Smooth muscle cell (in vitro differentiated cells): ENCODE results near the gene PNPLA1. TPM values are rescaled to one million over a fixed set of nuclear protein-coding genes. Genes with fewer than 3 reads are reported as not detected.

Experiments
- DNase-seq: peaks from one replicate; lab custom pipeline; 2025; ENCODE audit not compliant: unreplicated experiment; lab: John Stamatoyannopoulos, UW
- H2AFZ ChIP-seq: fragments of 200-600 bp; sonication (generic); 2 replicates; pipeline ENCODE4 v1.6.0; 2016; ENCODE audit warnings: antibody characterized with exemption, low read depth, mild to moderate bottlenecking
- H3F3A ChIP-seq: fragments of 200-600 bp; sonication (generic); 2 replicates; pipeline ENCODE4 v1.6.0; 2017; ENCODE audit warnings: antibody characterized with exemption, low read depth
- H3K27ac ChIP-seq: fragments of 200-600 bp; sonication (generic); 2 replicates; pipeline ENCODE4 v1.5.1; 2016; ENCODE audit warnings: low read depth, mild to moderate bottlenecking
- H3K27me3 ChIP-seq: fragments of 200-600 bp; sonication (generic); 2 replicates; pipeline ENCODE4 v1.6.1; 2016; ENCODE audit warnings: low read depth, mild to moderate bottlenecking
- H3K36me3 ChIP-seq: fragments of 200-600 bp; sonication (generic); 2 replicates; pipeline ENCODE4 v1.5.1; 2016; ENCODE audit warnings: low read depth
- H3K4me1 ChIP-seq: fragments of 200-600 bp; sonication (generic); 2 replicates; pipeline ENCODE4 v1.5.1; 2016; ENCODE audit warnings: low read depth
- H3K4me2 ChIP-seq: fragments of 200-600 bp; sonication (generic); 2 replicates; pipeline ENCODE4 v1.6.0; 2016; ENCODE audit warnings: mild to moderate bottlenecking
- H3K4me3 ChIP-seq: fragments of 200-600 bp; sonication (generic); 2 replicates; pipeline ENCODE4 v1.5.1; 2016; ENCODE audit warnings: mild to moderate bottlenecking
- H3K79me2 ChIP-seq: fragments of 200-600 bp; sonication (generic); 2 replicates; pipeline ENCODE4 v1.6.0; 2016; ENCODE audit warnings: low read depth, mild to moderate bottlenecking
- H3K9ac ChIP-seq: fragments of 200-600 bp; sonication (generic); 2 replicates; pipeline ENCODE4 v1.6.0; 2016; ENCODE audit warnings: low read depth
- H3K9me3 ChIP-seq: fragments of 200-600 bp; sonication (generic); replicated peaks from 2 replicates; pipeline ENCODE4 v1.5.1; 2016; ENCODE audit warnings: low read depth
- H4K20me1 ChIP-seq: fragments of 200-600 bp; sonication (generic); 2 replicates; pipeline ENCODE4 v1.6.0; 2016; ENCODE audit warnings: low read depth
- CTCF ChIP-seq: fragments of 200-600 bp; sonication (generic); IDR thresholded peaks from 2 replicates; pipeline ENCODE4 v1.5.1; 2017; ENCODE audit warnings: borderline replicate concordance, mild to moderate bottlenecking, antibody characterized with exemption; ENCODE audit not compliant: insufficient read depth, poor library complexity, severe bottlenecking
- WGBS: methylation state at CpG from one replicate; pipeline ENCODE4 v1.1.7; 2016; ENCODE audit warnings: low lambda C conversion rate; 5-methylcytosine and 5-hydroxymethylcytosine counted together
- polyA plus RNA-seq: library from polyadenylated mRNA; unstranded; fragments of >200 nt; fragmentation: Nextera tagmentation; extraction: Ambion mirVana; gene quantifications from 2 replicates; pipeline ENCODE4 v1.2.1, GENCODE V29; 2016
- total RNA-seq: library from RNA; depleted of rRNA; stranded (reverse); fragments of >200 nt; gene quantifications from 2 replicates; pipeline ENCODE4 v1.2.3, GENCODE V29; 2014

The PNPLA1 gene
- total and polyA plus RNA-seq, 2 experiments from 2014 or later, result not detected

GRCh38 chr6:36232172-36232571 is 37.7 kb upstream of the PNPLA1 start:
- no peaks in the 10 kb centered on the region for H3K79me2 ChIP-seq
- no peak overlapping the region for H2AFZ ChIP-seq
- no peak overlapping the region for H3K9ac ChIP-seq
- no peaks in the 10 kb centered on the region for H3K4me1 ChIP-seq
- H3K9me3 ChIP-seq, result no peaks in the 10 kb centered on the region
- TF ChIP-seq CTCF, result no peak
- H3K36me3 ChIP-seq, result no peaks in the 10 kb centered on the region
- H3F3A ChIP-seq, result no peaks in the 10 kb centered on the region
- no peaks in the 10 kb centered on the region for H4K20me1 ChIP-seq
- no peak overlapping the region for H3K4me3 ChIP-seq
- 97% methylated on average over 4 of the region's 4 CpGs for WGBS
- H3K27me3 ChIP-seq, result no peaks in the 10 kb centered on the region
- no peak overlapping the region for H3K27ac ChIP-seq
- no peak overlapping the region for H3K4me2 ChIP-seq
- no peak for DNase-seq

GRCh38 chr6:36235309-36235708 is 34.6 kb upstream of the PNPLA1 start:
- no peak for DNase-seq
- Histone ChIP-seq H3K9me3 (no peaks in the 10 kb centered on the region), H3F3A (no peaks in the 10 kb centered on the region), H3K9ac (no peak overlapping the region), H3K27ac (no peak overlapping the region), H4K20me1 (no peaks in the 10 kb centered on the region), H3K79me2 (no peaks in the 10 kb centered on the region), H3K4me2 (no peak overlapping the region), H3K4me1 (no peaks in the 10 kb centered on the region), H3K36me3 (no peaks in the 10 kb centered on the region), H3K4me3 (no peak overlapping the region), H2AFZ (no peak overlapping the region), H3K27me3 (no peaks in the 10 kb centered on the region)
- no peak for TF ChIP-seq CTCF
- 63% methylated on average over 3 of the region's 3 CpGs for WGBS

GRCh38 chr6:36235862-36236261 is 34.0 kb upstream of the PNPLA1 start:
- no peak overlapping the region for H3K4me3 ChIP-seq
- no peaks in the 10 kb centered on the region for H4K20me1 ChIP-seq
- DNase-seq, result no peak
- H3K9ac ChIP-seq, result no peak overlapping the region
- H2AFZ ChIP-seq, result no peak overlapping the region
- TF ChIP-seq CTCF, result no peak
- no peaks in the 10 kb centered on the region for H3K79me2 ChIP-seq
- WGBS, result 96% methylated on average over 17 of the region's 17 CpGs
- H3K9me3 ChIP-seq, result no peaks in the 10 kb centered on the region
- no peaks in the 10 kb centered on the region for H3K27me3 ChIP-seq
- H3K27ac ChIP-seq, result no peak overlapping the region
- H3K36me3 ChIP-seq, result no peaks in the 10 kb centered on the region
- H3F3A ChIP-seq, result no peaks in the 10 kb centered on the region
- H3K4me1 ChIP-seq, result no peaks in the 10 kb centered on the region
- H3K4me2 ChIP-seq, result no peak overlapping the region

- 87% methylated on average over 5 of the region's 5 CpGs for WGBS
- no peak for DNase-seq
Observed at GRCh38 chr6:36239774-36240173, 30.1 kb upstream of the PNPLA1 start.

More at GRCh38 chr6:36239774-36240173, 30.1 kb upstream of the PNPLA1 start:
- no peak overlapping the region for H3K27ac ChIP-seq
- no peak overlapping the region for H2AFZ ChIP-seq
- no peaks in the 10 kb centered on the region for H3K36me3 ChIP-seq
- TF ChIP-seq CTCF, result no peak
- H3F3A ChIP-seq, result no peaks in the 10 kb centered on the region
- no peak overlapping the region for H3K9ac ChIP-seq
- H3K4me2 ChIP-seq, result no peak overlapping the region
- H3K9me3 ChIP-seq, result no peaks in the 10 kb centered on the region
- H3K4me3 ChIP-seq, result no peak overlapping the region
- no peaks in the 10 kb centered on the region for H4K20me1 ChIP-seq
- H3K4me1 ChIP-seq, result peaks cover under 1% of the 10 kb centered on the region
- no peaks in the 10 kb centered on the region for H3K27me3 ChIP-seq
- H3K79me2 ChIP-seq, result no peaks in the 10 kb centered on the region
